ENCODE measurements around the gene LRP2. TPM values are rescaled to one million over a fixed set of nuclear protein-coding genes. Genes with fewer than 3 reads are reported as not detected.

The LRP2 gene
- total and polyA plus RNA-seq, 2 donors (not counting 1 experiment from before 2014, with no cell fraction given), result under 0.01 TPM; not detected in 1

GRCh38 chr2:169343202-169343601 lies 19.1 kb downstream of the LRP2 start:
- Histone ChIP-seq H3K4me1 (ENCODE audit: control insufficient read depth, extremely low read depth, insufficient read depth, low read length) (no peaks in the 10 kb centered on the region), H3K4me2 (ENCODE audit: extremely low read depth, insufficient read depth, low read length) (no peak overlapping the region), H3K4me3 (replicated peaks in 1 of 4; ENCODE audit: control extremely low read depth in 1 of 4, insufficient read depth in 1 of 4, low read depth in 3 of 4, low read length in 4 of 4) (no peak overlapping the region), H3K9ac (ENCODE audit: insufficient read depth, low read length) (no peak overlapping the region), H2AFZ (ENCODE audit: low read length) (no peak overlapping the region), H4K20me1 (ENCODE audit: control insufficient read depth, extremely low read depth, insufficient read depth, low read length) (no peaks in the 10 kb centered on the region), H3K36me3 (ENCODE audit: control insufficient read depth, insufficient read depth, low read length) (no peaks in the 10 kb centered on the region), H3K27me3 (ENCODE audit: control insufficient read depth, insufficient read depth, low read length) (no peaks in the 10 kb centered on the region), H3K27ac (ENCODE audit: insufficient read depth, low read length) (no peak overlapping the region), H3K9me3 (ENCODE audit: control insufficient read depth, insufficient read depth, low read depth, low read length) (no peaks in the 10 kb centered on the region), H3K79me2 (ENCODE audit: control insufficient read depth, insufficient read depth, low read length) (no peaks in the 10 kb centered on the region)
- no peak for TF ChIP-seq EZH2 (IDR thresholded peaks at IDR 0.05; ENCODE audit: low read length, missing control alignments)
- no peak for TF ChIP-seq CTCF (conservative IDR thresholded peaks at IDR 0.05 in 1 of 2, IDR thresholded peaks at IDR 0.05 in 1 of 2; ENCODE audit: low read depth in 1 of 2, low read length in 2 of 2)
- DNase-seq (ENCODE audit: low read depth in 2 of 2), result no peak

- Histone ChIP-seq H3K79me2 (ENCODE audit: control insufficient read depth, insufficient read depth, low read length) (no peaks in the 10 kb centered on the region), H3K4me2 (ENCODE audit: extremely low read depth, insufficient read depth, low read length) (no peak overlapping the region), H3K36me3 (ENCODE audit: control insufficient read depth, insufficient read depth, low read length) (no peaks in the 10 kb centered on the region), H4K20me1 (ENCODE audit: control insufficient read depth, extremely low read depth, insufficient read depth, low read length) (no peaks in the 10 kb centered on the region), H3K27me3 (ENCODE audit: control insufficient read depth, insufficient read depth, low read length) (no peaks in the 10 kb centered on the region), H3K27ac (ENCODE audit: insufficient read depth, low read length) (no peak overlapping the region), H3K4me3 (replicated peaks in 1 of 4; ENCODE audit: control extremely low read depth in 1 of 4, insufficient read depth in 1 of 4, low read depth in 3 of 4, low read length in 4 of 4) (no peak overlapping the region), H2AFZ (ENCODE audit: low read length) (no peak overlapping the region), H3K9me3 (ENCODE audit: control insufficient read depth, insufficient read depth, low read depth, low read length) (no peaks in the 10 kb centered on the region), H3K4me1 (ENCODE audit: control insufficient read depth, extremely low read depth, insufficient read depth, low read length) (no peaks in the 10 kb centered on the region), H3K9ac (ENCODE audit: insufficient read depth, low read length) (no peak overlapping the region)
- no peak for TF ChIP-seq EZH2 (IDR thresholded peaks at IDR 0.05; ENCODE audit: low read length, missing control alignments)
- no peak for DNase-seq (ENCODE audit: low read depth in 2 of 2)
These were observed 22.7 kb downstream of the LRP2 start for GRCh38 chr2:169339657-169340056.

- Histone ChIP-seq H3K9me3 (ENCODE audit: control insufficient read depth, insufficient read depth, low read depth, low read length) (no peaks in the 10 kb centered on the region), H3K27me3 (ENCODE audit: control insufficient read depth, insufficient read depth, low read length) (no peaks in the 10 kb centered on the region), H2AFZ (ENCODE audit: low read length) (no peak overlapping the region), H3K4me1 (ENCODE audit: control insufficient read depth, extremely low read depth, insufficient read depth, low read length) (no peaks in the 10 kb centered on the region), H4K20me1 (ENCODE audit: control insufficient read depth, extremely low read depth, insufficient read depth, low read length) (no peaks in the 10 kb centered on the region), H3K4me3 (replicated peaks in 1 of 4; ENCODE audit: control extremely low read depth in 1 of 4, insufficient read depth in 1 of 4, low read depth in 3 of 4, low read length in 4 of 4) (no peak overlapping the region), H3K9ac (ENCODE audit: insufficient read depth, low read length) (no peak overlapping the region), H3K4me2 (ENCODE audit: extremely low read depth, insufficient read depth, low read length) (no peak overlapping the region), H3K79me2 (ENCODE audit: control insufficient read depth, insufficient read depth, low read length) (no peaks in the 10 kb centered on the region), H3K27ac (ENCODE audit: insufficient read depth, low read length) (no peak overlapping the region), H3K36me3 (ENCODE audit: control insufficient read depth, insufficient read depth, low read length) (no peaks in the 10 kb centered on the region)
- TF ChIP-seq CTCF (conservative IDR thresholded peaks at IDR 0.05 in 1 of 2, IDR thresholded peaks at IDR 0.05 in 1 of 2; ENCODE audit: low read depth in 1 of 2, low read length in 2 of 2) (no peak), EZH2 (IDR thresholded peaks at IDR 0.05; ENCODE audit: low read length, missing control alignments) (no peak)
- no peak for DNase-seq (ENCODE audit: low read depth in 2 of 2)
These were observed 25.6 kb downstream of the LRP2 start for GRCh38 chr2:169336695-169337094.
